Testis (tissue), 3 donors: ENCODE data around the gene OSGEP. TPM values are rescaled to one million over a fixed set of nuclear protein-coding genes. Genes with fewer than 3 reads are reported as not detected.
A peak's percentile ranks its signal among the peaks of the same experiment; 100 is the strongest.

Experiments used
- DNase-seq: peaks from one replicate; pipeline ENCODE4 v3.0.0-alpha.2; 2019
- H3K27ac ChIP-seq, 2 donors: fragments of 200-600 bp; sonication (generic); one replicate each; pipeline ENCODE4 v1.5.1; 2019
- H3K27me3 ChIP-seq: fragments of 200-600 bp; sonication (generic); one replicate; pipeline ENCODE4 v1.5.1; 2019
- H3K36me3 ChIP-seq: fragments of 200-600 bp; sonication (generic); one replicate; pipeline ENCODE4 v1.5.1; 2017; ENCODE audit warnings: low read depth; ENCODE audit errors: missing control alignments
- H3K4me1 ChIP-seq: fragments of 200-600 bp; sonication (generic); one replicate; pipeline ENCODE4 v1.5.1; 2019
- H3K4me3 ChIP-seq, 2 donors: fragments of 200-600 bp; sonication (generic); one replicate each; pipeline ENCODE4 v1.5.1; 2017 to 2019
- H3K9me3 ChIP-seq: fragments of 200-600 bp; sonication (generic); one replicate; pipeline ENCODE4 v1.5.1; 2017
- POLR2A ChIP-seq: fragments of 450-650 bp; IDR thresholded peaks from one replicate; pipeline ENCODE4 v1.6.1; 2017; ENCODE audit warnings: antibody characterized with exemption, mild to moderate bottlenecking, moderate library complexity
- WGBS, 2 donors: methylation state at CpG; one replicate each; pipeline ENCODE4 v1.1.5; 2018; 5-methylcytosine and 5-hydroxymethylcytosine counted together
- intact Hi-C: fragments of 100-400 bp; cut with DNase I; formaldehyde crosslinking; loops from one replicate; pipeline ENCODE4 v1.15.1; 2023; ENCODE audit warnings: low total_unique reads
- polyA plus RNA-seq: library from polyadenylated mRNA; stranded (reverse); fragments of 350-450 nt; fragmentation: Illumina TruSeq; extraction: RNeasy Lipid Tissue Mini Kit (QIAGEN cat#74804); gene quantifications from one replicate; pipeline ENCODE4 v1.2.3, GENCODE V29; 2014; ENCODE audit warnings: low read depth, low replicate concordance; ENCODE audit not compliant: insufficient read depth
- total RNA-seq, 2 donors: library from RNA; depleted of rRNA; stranded (reverse); fragments of >200 nt; gene quantifications; one replicate each; pipeline ENCODE4 v1.2.3, GENCODE V29; 2016
- TF ChIP-seq, protein P1 (sequence below), 3 experiments: fragments of 450-650 bp in 2 of 3; fragments of 200-600 bp in 1 of 3; sonication (generic) in 1 of 3; IDR thresholded peaks; one replicate each; pipeline ENCODE4 v1.5.1; 2016 to 2019; ENCODE audit warnings: antibody characterized with exemption in 3 of 3, mild to moderate bottlenecking in 2 of 3, moderate library complexity in 1 of 3

Gene OSGEP
- total and polyA plus RNA-seq, 3 donors from 2014 or later: 19.9 to 58.8 (median 47.2) TPM

- peak within 1 kb of the TSS; percentile 65 to 76 for H3K27ac ChIP-seq
- peak within 1 kb of the TSS; percentile 43 to 62 for H3K4me3 ChIP-seq
- H3K27me3 ChIP-seq: no peaks in the 10 kb centered on the region
- H3K4me1 ChIP-seq: peaks cover 15% of the 10 kb centered on the region
- H3K9me3 ChIP-seq: no peaks in the 10 kb centered on the region
- TF ChIP-seq, protein P1, sequence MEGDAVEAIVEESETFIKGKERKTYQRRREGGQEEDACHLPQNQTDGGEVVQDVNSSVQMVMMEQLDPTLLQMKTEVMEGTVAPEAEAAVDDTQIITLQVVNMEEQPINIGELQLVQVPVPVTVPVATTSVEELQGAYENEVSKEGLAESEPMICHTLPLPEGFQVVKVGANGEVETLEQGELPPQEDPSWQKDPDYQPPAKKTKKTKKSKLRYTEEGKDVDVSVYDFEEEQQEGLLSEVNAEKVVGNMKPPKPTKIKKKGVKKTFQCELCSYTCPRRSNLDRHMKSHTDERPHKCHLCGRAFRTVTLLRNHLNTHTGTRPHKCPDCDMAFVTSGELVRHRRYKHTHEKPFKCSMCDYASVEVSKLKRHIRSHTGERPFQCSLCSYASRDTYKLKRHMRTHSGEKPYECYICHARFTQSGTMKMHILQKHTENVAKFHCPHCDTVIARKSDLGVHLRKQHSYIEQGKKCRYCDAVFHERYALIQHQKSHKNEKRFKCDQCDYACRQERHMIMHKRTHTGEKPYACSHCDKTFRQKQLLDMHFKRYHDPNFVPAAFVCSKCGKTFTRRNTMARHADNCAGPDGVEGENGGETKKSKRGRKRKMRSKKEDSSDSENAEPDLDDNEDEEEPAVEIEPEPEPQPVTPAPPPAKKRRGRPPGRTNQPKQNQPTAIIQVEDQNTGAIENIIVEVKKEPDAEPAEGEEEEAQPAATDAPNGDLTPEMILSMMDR (IDR thresholded peaks at IDR 0.05): no peak
- no peak for TF ChIP-seq POLR2A
- intact Hi-C loops: no loop called here
- 59 to 90% methylated on average over 8 to 17 of the region's 17 CpGs for WGBS, 2 donors
- no peaks in the 10 kb centered on the region for H3K36me3 ChIP-seq
- no peak for DNase-seq
Observed at GRCh38 chr14:20435582-20436362, 18.8 kb downstream of the OSGEP start, which contains the start of gene KLHL33. Gene KLHL33, minus strand, starts transcription at chr14:20436166. Its CDS starts 355 bp downstream, at chr14:20435811.

DNA sequence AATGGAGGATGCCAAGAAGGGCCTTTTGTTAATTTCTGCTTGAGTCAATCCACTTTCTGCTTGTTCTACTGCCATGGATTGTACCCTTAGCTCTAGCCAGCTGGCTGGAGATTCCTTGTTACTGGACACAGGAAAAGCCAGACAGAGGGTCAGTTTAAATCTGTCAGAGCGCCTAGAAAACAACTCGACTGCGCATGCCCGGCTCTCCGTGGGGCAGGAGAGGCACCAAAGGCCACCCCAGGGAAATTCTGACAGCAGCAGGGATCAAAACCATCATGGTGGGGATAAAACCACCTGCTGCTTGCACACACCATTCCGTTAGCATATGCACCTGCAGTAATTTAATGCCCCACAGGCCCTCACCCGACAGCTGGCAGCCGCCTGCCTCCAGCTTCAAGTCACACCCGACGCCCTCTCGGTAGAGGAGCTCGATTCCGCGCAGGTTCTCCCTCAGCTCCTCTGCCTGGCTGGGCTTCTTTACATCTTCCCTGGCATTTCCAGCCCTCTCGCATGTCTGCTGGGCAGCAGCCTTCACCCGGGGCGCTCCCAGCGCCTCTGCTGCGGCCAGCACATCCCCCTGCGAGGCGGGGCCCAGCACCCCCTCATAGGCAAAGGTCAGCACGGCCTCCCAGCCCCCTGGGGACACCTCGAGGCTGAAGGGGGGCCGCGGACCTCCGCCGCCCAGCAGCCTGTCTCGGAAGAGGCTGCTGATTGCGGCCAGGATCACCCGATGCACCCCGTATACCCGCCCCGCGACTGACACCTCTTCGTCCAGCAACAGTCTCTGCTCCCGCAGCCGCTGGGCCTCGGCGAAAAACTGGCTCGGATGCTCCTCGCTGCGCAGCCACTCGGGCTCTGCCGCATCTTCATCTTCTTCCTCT lies 19.7 kb downstream of the OSGEP start:
- Histone ChIP-seq H3K27ac (peak overlapping the region; percentile 65 to 76), H3K27me3 (no peaks in the 10 kb centered on the region), H3K4me1 (peaks cover 15% of the 10 kb centered on the region), H3K36me3 (no peaks in the 10 kb centered on the region), H3K4me3 (peak overlapping the region; percentile 43 to 62), H3K9me3 (no peaks in the 10 kb centered on the region)
- 7 to 13% methylated on average over 41 to 43 of the region's 44 CpGs for WGBS, 2 donors
- no peak for TF ChIP-seq POLR2A
- TF ChIP-seq, protein P1 (IDR thresholded peaks at IDR 0.05): no peak
- intact Hi-C loops: no loop called here
- peak; percentile 84 for DNase-seq

- no peaks in the 10 kb centered on the region for H3K9me3 ChIP-seq
- H3K27me3 ChIP-seq: no peaks in the 10 kb centered on the region
- intact Hi-C loops: no loop called here
- H3K4me3 ChIP-seq: no peak overlapping the region
- WGBS, 2 donors: 70 to 78% methylated on average over 11 to 30 of the region's 30 CpGs
- H3K27ac ChIP-seq: no peak overlapping the region
- no peaks in the 10 kb centered on the region for H3K36me3 ChIP-seq
- peaks cover 4% of the 10 kb centered on the region for H3K4me1 ChIP-seq
- TF ChIP-seq, protein P1 (IDR thresholded peaks at IDR 0.05): no peak
- no peak for TF ChIP-seq POLR2A
- no peak for DNase-seq
Observed at GRCh38 chr14:20429801-20430669, 24.6 kb downstream of the OSGEP start.

- Histone ChIP-seq H3K4me3 (no peak overlapping the region), H3K4me1 (no peaks in the 10 kb centered on the region), H3K36me3 (no peaks in the 10 kb centered on the region), H3K27me3 (no peaks in the 10 kb centered on the region), H3K27ac (no peak overlapping the region), H3K9me3 (no peaks in the 10 kb centered on the region)
- WGBS, 2 donors: 47 to 49% methylated on average over 5 of the region's 5 CpGs
- intact Hi-C loops: no loop called here
- TF ChIP-seq, protein P1 (IDR thresholded peaks at IDR 0.05): no peak
- TF ChIP-seq POLR2A: no peak
- no peak for DNase-seq
Observed at GRCh38 chr14:20428802-20429201, 25.8 kb downstream of the OSGEP start.
